PFSK-1 (cell line): ENCODE results near the gene RASA2.

Source experiments
- POLR2AphosphoS5 ChIP-seq: IDR thresholded peaks from 2 replicates; pipeline ENCODE4 v1.6.1; 2012; ENCODE audit warnings: low read depth, mild to moderate bottlenecking, control low read depth, low read length, moderate library complexity
- SIN3A ChIP-seq: IDR thresholded peaks from 2 replicates; pipeline ENCODE4 v1.6.1; 2012; ENCODE audit warnings: mild to moderate bottlenecking, low read length, moderate library complexity, borderline replicate concordance; ENCODE audit not compliant: insufficient read depth
- TAF1 ChIP-seq: IDR thresholded peaks from 2 replicates; pipeline ENCODE4 v1.6.1; 2012; ENCODE audit warnings: low read length, control low read depth, borderline replicate concordance; ENCODE audit not compliant: insufficient read depth
- TF ChIP-seq, protein P1 (sequence below), 2 experiments: IDR thresholded peaks; 2 replicates each; pipeline versions ENCODE4 v1.6.1 to v1.8.0; 2011 to 2012; ENCODE audit warnings: low read depth in 2 of 2, low read length in 2 of 2, control low read depth in 1 of 2, inconsistent platforms in 1 of 2, mild to moderate bottlenecking in 1 of 2, moderate library complexity in 1 of 2; ENCODE audit not compliant: insufficient read depth in 1 of 2

DNA sequence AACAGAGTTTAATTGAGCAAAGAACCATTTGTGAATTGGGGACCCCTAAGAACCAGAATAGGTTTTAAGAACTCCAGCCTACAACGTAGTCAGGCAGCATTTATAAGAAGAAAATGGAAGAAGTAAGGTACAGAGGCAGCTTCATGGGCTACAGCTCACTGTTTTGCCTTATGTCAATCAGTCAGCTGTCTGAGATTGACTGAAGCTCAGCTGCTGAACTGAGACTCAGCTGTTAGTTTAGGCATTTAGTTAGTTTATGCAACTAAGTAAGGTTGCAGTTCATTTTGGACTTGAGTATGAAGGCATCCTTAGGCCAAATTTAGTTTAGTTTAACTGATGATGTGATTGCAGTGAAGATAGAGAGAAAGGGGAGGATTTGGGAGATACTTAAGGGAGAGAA, 34.1 kb upstream of the RASA2 start:
- TF ChIP-seq POLR2AphosphoS5 (no peak), TAF1 (no peak), SIN3A (no peak)
- TF ChIP-seq, protein P1, sequence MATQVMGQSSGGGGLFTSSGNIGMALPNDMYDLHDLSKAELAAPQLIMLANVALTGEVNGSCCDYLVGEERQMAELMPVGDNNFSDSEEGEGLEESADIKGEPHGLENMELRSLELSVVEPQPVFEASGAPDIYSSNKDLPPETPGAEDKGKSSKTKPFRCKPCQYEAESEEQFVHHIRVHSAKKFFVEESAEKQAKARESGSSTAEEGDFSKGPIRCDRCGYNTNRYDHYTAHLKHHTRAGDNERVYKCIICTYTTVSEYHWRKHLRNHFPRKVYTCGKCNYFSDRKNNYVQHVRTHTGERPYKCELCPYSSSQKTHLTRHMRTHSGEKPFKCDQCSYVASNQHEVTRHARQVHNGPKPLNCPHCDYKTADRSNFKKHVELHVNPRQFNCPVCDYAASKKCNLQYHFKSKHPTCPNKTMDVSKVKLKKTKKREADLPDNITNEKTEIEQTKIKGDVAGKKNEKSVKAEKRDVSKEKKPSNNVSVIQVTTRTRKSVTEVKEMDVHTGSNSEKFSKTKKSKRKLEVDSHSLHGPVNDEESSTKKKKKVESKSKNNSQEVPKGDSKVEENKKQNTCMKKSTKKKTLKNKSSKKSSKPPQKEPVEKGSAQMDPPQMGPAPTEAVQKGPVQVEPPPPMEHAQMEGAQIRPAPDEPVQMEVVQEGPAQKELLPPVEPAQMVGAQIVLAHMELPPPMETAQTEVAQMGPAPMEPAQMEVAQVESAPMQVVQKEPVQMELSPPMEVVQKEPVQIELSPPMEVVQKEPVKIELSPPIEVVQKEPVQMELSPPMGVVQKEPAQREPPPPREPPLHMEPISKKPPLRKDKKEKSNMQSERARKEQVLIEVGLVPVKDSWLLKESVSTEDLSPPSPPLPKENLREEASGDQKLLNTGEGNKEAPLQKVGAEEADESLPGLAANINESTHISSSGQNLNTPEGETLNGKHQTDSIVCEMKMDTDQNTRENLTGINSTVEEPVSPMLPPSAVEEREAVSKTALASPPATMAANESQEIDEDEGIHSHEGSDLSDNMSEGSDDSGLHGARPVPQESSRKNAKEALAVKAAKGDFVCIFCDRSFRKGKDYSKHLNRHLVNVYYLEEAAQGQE (IDR thresholded peaks at IDR 0.05; ENCODE audit: insufficient read depth in 1 of 2, low read depth in 2 of 2, low read length in 2 of 2) = no peak
